GM19193 (cell line): ENCODE measurements around the gene KCTD20.

ENCODE experiments used
- POLR2A ChIP-seq: IDR thresholded peaks from 4 replicates; pipeline ENCODE4 v1.6.1; 2011; ENCODE audit not compliant: insufficient read depth, insufficient read length; ENCODE audit errors: extremely low read depth

Gene KCTD20

GRCh38 chr6:36442671-36443470 is at the start of gene KCTD20, which contains the start of gene PXT1:
TSS of gene KCTD20 (plus strand) at chr6:36443000. CDS start at chr6:36470098, 27,098 bp downstream.
TSS of gene PXT1 (minus strand) at chr6:36442854. CDS start at chr6:36426082, 16,772 bp downstream.
- peak; percentile 86 for TF ChIP-seq POLR2A

- no peak for TF ChIP-seq POLR2A
These were observed 42.8 kb upstream of the KCTD20 start for GRCh38 chr6:36399970-36400369.

GRCh38 chr6:36402481-36402880 is 40.3 kb upstream of the KCTD20 start:
- no peak for TF ChIP-seq POLR2A

GRCh38 chr6:36404164-36404563 is 38.6 kb upstream of the KCTD20 start:
- no peak for TF ChIP-seq POLR2A

- no peak for TF ChIP-seq POLR2A
These were observed 29.0 kb upstream of the KCTD20 start for GRCh38 chr6:36413489-36414480.

GRCh38 chr6:36414481-36414880 is 28.3 kb upstream of the KCTD20 start:
- TF ChIP-seq POLR2A: no peak

GRCh38 chr6:36418558-36418957 is 24.2 kb upstream of the KCTD20 start:
- no peak for TF ChIP-seq POLR2A

GRCh38 chr6:36419310-36419709 is 23.5 kb upstream of the KCTD20 start:
- TF ChIP-seq POLR2A: no peak

- TF ChIP-seq POLR2A: no peak
These were observed 20.1 kb upstream of the KCTD20 start for GRCh38 chr6:36422714-36423100.

GRCh38 chr6:36423101-36423824 is 19.5 kb upstream of the KCTD20 start:
- TF ChIP-seq POLR2A: peak; percentile 91

GRCh38 chr6:36426622-36427021 is 16.2 kb upstream of the KCTD20 start:
- TF ChIP-seq POLR2A: no peak

GRCh38 chr6:36428911-36429310 is 13.9 kb upstream of the KCTD20 start:
- no peak for TF ChIP-seq POLR2A

- TF ChIP-seq POLR2A: no peak
These were observed 12.4 kb upstream of the KCTD20 start for GRCh38 chr6:36430351-36430750.

- TF ChIP-seq POLR2A: no peak
These were observed 11.6 kb upstream of the KCTD20 start for GRCh38 chr6:36431197-36431596.
